Measurements from ENCODE around the gene HIC1.

DNA sequence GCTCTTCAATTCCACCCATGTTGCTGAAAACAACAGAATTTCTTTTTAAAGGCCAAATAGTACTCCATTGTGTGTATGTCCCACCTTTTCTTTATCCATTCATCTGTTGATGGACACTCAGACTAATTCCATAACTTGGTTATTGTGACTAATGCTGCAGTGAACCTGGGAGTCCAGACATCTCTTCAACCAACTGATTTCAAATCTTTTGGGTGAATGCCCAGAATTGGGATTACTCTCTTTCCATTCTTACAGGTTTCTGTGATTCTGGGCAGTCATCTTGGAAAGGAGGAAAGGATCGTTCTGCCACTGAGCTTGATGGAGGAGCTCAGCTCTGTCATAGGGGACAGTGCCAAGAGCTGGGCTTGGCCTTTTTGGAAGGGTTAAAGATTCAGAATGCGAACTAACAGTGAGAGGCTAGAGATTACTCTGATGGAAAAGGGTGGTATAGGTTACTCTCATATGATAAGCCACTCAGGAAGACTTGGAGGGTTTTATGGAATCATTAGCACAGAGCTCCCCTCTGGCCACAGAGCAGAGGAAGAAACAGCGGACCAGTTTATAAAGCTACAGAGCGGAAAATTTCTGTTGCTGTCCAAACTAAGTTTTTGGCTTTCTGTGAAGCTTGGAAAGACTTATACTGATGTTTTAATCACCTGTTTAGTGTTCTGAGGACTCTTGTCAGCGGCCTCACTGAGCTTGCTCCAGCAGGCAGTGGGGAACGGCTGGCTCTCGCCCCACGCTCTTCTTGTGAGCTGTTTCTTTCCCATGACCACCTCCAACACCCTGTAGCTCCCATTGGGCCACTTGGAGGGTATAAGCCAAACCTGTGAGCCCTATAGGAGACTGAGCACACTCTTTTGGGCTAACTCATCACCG is 48.3 kb downstream of the HIC1 start:
- TF ChIP-seq OSR1 (CRISPR knock-in tag; IDR thresholded peaks at IDR 0.05) (no peak), ESRRG (CRISPR knock-in tag; IDR thresholded peaks at IDR 0.05) (no peak), TOX (CRISPR knock-in tag; IDR thresholded peaks at IDR 0.05; ENCODE audit: borderline replicate concordance) (peak; percentile 7; the same call in 1 of the 2 replicates), ZNF70 (CRISPR knock-in tag; IDR thresholded peaks at IDR 0.05) (no peak)
